Glomerular visceral epithelial cell (primary cell): ENCODE measurements around the gene SEMA4G.

ENCODE experiments used
- DNase-seq: peaks from one replicate; pipeline ENCODE4 v3.0.0-alpha.2; 2016; ENCODE audit errors: extremely low spot score

The SEMA4G gene

GRCh38 chr10:100986952-100987684 is 17.8 kb downstream of the SEMA4G start, which contains the start of the genes MRPL43 and TWNK:
Gene MRPL43 (minus strand): TSS chr10:100987497. CDS start chr10:100987443, 54 bp downstream.
Gene TWNK (plus strand): TSS chr10:100987543. CDS start chr10:100988211, 668 bp downstream.
- DNase-seq = peak; percentile 71

GRCh38 chr10:100987685-100988049 is 18.4 kb downstream of the SEMA4G start:
- no peak for DNase-seq

DNA sequence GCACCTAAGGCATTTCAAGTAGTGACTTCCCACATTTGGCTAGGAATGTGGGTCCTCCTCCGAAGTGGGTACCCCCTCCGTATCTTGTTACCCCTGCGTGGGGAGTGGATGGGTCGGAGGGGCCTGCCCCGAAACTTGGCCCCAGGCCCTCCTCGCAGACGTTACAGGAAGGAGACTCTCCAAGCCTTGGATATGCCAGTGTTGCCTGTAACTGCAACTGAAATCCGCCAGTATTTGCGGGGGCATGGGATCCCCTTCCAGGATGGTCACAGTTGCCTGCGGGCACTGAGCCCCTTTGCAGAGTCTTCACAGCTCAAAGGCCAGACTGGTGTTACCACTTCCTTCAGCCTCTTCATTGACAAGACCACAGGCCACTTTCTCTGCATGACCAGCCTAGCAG is 18.9 kb downstream of the SEMA4G start:
- no peak for DNase-seq

- DNase-seq = no peak
Observed at GRCh38 chr10:100989088-100989487, 19.8 kb downstream of the SEMA4G start.

DNA sequence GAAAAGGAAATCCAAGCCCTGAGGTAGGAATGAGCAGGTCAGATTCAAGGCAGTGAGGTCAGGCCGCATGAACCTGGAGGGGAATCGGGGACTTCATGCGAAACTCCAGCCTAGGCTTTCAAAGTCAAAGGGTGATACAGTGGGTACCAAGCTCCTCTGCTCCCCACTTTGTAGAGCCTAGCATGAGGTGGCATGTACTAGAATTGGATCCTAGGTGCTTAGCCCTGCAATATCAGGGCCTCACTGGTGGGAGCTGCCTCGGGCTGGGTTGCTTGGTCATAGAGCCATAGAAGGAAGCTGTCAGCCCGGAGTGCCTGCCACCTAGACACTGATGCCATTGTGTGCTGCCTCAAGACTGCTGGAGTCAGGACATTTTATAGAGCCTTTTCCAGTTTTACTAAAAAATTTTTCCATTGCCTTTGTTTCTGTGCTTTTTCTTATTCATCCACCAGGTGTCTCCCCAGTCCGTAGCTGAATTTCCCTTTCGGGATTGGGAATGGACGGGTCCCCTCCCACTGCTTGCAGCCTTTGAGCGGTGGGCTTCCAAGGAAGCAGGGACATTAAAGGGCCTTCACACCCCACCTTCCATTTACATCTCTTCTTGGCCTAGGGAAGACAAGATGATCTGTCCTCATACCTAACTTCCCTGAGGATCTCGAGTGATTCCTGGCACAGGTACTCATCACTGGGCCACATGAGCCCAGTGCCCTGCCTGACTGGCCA is 24.8 kb downstream of the SEMA4G start:
- peak; percentile 41 for DNase-seq

DNA sequence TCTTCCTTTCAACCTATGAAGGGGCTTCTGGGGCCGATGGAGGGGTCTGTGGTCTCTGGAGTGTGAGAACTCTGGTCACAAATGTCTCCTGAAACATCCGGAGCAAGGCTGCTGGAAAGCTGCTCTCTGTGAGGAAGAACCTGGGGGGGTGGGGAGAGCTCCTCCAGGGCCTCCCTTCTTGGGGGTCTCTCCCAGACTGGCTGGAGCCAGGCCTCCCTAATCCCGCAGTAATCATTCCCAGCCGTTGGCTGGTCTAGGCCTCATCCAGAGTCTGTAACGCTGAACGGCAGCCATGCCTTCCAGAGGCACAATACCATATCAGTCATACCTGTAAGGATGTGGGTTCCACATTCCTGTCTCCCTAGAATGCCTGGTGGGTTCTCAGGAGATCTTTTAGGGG is 25.9 kb downstream of the SEMA4G start:
- DNase-seq = no peak

- peak; percentile 44 for DNase-seq
Observed at GRCh38 chr10:100996678-100997359, 27.5 kb downstream of the SEMA4G start.

DNA sequence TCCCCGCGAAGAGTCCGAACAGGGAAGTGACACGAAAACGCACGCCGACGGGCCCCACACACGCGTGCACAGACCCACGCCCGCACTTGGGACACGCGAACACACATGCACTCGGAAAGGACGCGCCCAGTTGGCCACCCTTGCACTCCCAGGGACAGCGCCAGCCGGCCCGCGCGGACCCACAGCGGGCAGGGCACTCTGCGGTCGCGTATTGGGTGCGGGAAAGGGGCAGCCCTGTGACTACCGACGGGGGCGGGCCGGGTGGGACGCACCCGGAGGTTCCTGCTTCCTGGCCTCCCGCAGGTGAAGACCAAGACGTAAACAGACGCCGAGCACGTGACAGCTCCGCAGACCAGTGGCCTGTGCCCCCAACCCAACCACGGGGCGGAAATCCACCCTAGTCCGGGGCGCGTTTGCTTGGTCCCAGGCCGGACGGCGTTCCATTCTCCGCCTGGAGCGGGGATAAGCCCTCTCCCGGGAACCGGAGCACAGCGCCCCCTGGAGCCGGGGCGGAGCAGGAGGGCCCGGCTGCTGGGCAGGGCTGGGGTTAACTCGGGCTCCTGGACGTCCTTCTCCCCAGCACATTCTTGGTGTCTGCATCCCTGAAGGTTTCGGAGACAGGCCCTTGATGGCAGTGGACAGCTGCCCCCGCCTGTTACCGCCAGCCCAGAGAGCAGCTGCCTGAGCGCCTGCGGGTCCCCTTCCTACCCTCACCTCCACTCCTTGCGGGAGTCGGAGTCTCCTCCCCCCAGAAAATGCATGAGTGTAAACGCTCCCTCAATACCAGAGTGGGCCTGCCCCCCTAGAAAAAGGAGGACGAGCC is 28.3 kb downstream of the SEMA4G start:
- DNase-seq = peak; percentile 81

GRCh38 chr10:100998183-100998990 is 29.1 kb downstream of the SEMA4G start:
- peak; percentile 89 for DNase-seq

DNA sequence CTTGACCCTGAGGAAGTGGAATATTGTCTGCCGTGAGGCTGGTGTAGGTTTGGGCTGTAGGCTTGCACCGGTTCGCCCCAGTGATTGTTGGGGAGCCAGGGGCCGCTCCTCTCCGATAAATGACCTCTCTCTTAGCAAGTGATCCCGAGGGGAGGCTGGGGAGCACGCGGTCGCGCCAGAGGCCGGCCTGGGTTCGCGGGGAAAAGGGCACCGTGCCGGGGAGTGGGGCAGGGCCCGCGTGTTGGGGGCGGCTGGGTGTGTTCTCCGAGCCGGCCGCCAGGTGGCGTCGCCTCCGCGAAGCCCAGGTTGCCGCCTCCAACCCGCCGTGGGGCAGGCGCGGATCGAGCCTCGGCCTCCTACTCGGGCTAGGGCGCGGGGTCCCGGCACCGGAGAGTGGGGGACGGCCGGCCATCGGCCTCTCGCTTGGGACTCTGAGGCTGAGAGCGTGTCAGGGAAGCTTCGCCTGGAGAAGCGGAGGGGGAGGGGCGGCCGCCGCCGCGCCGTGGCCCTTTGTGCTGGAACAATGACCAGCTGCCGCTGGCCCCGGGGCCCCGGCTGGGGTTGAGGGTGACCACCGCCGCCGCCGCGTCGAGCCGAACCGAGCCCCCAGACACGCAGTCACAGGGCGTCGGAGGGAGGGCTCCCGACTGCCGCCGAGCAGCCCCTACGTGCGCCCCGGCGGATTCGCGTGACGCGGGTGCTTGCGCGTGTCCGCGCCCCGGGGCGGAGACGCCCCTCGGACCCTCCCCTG is 29.9 kb downstream of the SEMA4G start:
- peak; percentile 80 for DNase-seq

DNA sequence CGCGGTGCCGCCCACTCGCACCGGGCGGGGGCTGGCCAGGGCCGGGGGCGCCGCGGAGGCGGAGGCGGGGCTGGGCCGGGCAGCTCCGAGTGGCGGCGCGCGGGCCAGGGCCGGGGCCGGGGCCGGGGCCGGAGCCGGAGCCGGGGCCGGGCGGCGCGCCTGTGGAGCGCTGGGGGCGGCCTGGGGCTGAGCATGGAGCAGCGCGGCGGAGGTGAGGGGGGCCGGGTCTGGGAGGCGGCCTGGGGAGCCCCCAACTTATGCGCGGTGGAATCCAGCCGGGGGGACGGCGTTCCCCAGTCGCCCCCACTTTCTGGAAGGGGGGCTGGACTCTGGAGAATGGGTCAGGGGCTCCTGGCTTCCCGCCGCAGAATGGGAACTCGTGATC is 30.4 kb downstream of the SEMA4G start, which contains the start of gene LZTS2:
LZTS2 (plus strand) TSS at position 67 of the 385 bp plus-strand sequence. CDS start 2,731 bp downstream, outside the sequence.
- DNase-seq = no peak

- DNase-seq = peak; percentile 28
Observed at GRCh38 chr10:101000127-101000914, 31.0 kb downstream of the SEMA4G start.

DNA sequence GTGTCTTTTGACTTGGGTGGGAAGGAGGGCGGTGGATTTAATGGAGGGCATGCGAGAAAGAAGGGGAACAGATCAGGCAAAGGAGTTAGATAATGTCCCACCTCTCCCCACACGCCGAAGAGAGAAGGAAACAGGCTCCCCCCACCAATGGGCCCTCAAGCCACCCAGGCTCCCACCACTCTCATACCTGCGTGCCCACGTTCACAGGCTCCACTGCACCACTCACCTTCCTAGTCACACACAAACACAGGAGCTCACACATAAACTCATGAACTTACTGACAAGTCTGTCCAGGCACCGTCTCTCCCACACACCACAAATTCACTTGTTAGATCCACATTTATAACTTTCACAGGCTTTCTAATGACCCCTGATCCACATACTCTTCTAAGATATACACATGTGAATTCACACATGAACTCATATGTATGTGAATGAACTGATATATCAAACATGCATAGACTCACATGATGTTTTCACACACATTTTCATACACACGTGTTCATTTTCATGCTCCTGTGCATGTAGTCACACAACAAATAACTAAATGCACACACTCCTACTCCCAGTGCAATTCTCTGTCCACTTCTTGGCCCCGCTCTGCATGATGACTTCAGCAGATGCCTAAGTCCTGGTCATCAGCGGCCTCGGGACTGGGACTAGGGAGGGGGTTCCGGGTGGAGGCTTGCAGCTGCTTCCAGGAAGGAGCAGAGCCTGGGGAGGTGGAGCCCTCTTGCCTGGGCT is 31.8 kb downstream of the SEMA4G start:
- DNase-seq = peak; percentile 79

DNA sequence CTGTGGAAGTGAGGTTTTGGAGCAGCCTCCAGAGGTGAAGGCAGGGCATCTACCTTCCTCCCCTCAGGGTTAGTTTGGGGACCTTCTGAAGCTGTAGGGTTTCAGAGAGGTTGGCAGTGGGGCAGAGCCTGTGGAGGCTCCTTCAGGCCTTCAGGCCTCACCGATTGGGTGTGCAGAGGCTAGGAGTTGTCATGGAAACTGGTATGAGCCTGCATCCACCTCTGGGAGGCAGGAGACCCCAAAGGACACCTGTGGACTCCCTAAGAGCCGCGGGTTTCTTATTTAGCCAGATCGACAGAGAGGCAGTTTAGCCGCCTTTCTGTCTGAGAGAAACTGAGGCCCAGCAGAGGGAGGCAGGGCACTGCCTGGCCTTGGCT is 32.3 kb downstream of the SEMA4G start:
- no peak for DNase-seq

DNA sequence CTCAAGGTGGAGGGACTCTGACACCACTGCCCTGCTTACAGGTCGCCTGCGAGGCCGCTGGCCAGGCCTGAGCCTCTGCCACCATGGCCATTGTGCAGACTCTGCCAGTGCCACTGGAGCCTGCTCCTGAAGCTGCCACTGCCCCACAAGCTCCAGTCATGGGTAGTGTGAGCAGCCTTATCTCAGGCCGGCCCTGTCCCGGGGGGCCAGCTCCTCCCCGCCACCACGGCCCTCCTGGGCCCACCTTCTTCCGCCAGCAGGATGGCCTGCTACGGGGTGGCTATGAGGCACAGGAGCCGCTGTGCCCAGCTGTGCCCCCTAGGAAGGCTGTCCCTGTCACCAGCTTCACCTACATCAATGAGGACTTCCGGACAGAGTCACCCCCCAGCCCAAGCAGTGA is 33.2 kb downstream of the SEMA4G start:
- DNase-seq = no peak

DNA sequence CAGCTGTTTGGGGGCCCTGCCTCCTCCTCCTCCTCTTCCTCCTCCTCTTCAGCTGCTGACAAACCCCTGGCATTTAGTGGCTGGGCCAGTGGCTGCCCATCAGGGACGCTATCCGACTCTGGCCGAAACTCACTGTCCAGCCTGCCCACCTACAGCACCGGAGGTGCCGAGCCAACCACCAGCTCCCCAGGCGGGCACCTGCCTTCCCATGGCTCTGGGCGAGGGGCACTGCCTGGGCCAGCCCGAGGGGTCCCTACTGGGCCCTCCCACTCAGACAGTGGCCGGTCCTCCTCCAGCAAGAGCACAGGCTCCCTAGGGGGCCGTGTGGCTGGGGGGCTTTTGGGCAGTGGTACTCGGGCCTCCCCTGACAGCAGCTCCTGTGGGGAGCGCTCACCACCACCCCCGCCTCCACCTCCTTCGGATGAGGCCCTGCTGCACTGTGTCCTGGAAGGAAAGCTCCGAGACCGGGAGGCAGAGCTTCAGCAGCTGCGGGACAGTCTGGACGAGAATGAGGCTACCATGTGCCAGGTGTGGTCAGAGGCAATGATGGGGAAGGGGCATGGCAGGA is 34.4 kb downstream of the SEMA4G start:
- DNase-seq = no peak

GRCh38 chr10:101005361-101005760 is 36.1 kb downstream of the SEMA4G start:
- no peak for DNase-seq
